K562 (cell line): Measurements from ENCODE around the gene PCSK2. TPM values are rescaled to one million over a fixed set of nuclear protein-coding genes. Genes with fewer than 3 reads are reported as not detected.

ENCODE experiments used
- AFF4 ChIP-seq: sonication (generic); formaldehyde crosslinking; IDR thresholded peaks from 2 replicates; pipeline ENCODE4 v1.8.0; 2023; ENCODE audit warnings: mild to moderate bottlenecking, missing genetic modification reagents
- ASH1L ChIP-seq: fragments of 450-650 bp; IDR thresholded peaks from 2 replicates; pipeline ENCODE4 v1.6.1; 2018; ENCODE audit warnings: borderline replicate concordance, mild to moderate bottlenecking, low read depth; ENCODE audit not compliant: partially characterized antibody
- CBFA2T2 ChIP-seq: fragments of 450-650 bp; conservative IDR thresholded peaks from 2 replicates; pipeline ENCODE4 v1.6.1; 2017; ENCODE audit warnings: mild to moderate bottlenecking
- CTBP1 ChIP-seq: fragments of 450-650 bp; IDR thresholded peaks from 2 replicates; pipeline ENCODE4 v1.6.1; 2016; ENCODE audit warnings: borderline replicate concordance
- CTCFL ChIP-seq: IDR thresholded peaks from 2 replicates; pipeline ENCODE4 v1.6.1; 2011; ENCODE audit warnings: borderline replicate concordance, low read depth, mild to moderate bottlenecking, moderate library complexity, low read length; ENCODE audit not compliant: insufficient read depth, poor library complexity, severe bottlenecking
- ELF1 ChIP-seq: fragments of 200-800 bp; sonication (Bioruptor generic); IDR thresholded peaks from 2 replicates; pipeline ENCODE4 v1.6.1; 2016; ENCODE audit warnings: missing genetic modification characterization, missing compliant biosample characterization
- KLF16 ChIP-seq: IDR thresholded peaks from 2 replicates; pipeline ENCODE4 v1.6.1; 2016; ENCODE audit warnings: antibody characterized with exemption
- MLLT1 ChIP-seq, 2 experiments: fragments of 450-650 bp; IDR thresholded peaks; 2 replicates each; pipeline ENCODE4 v1.6.1; 2016
- POLR2AphosphoS5 ChIP-seq: IDR thresholded peaks from 2 replicates; pipeline ENCODE4 v1.6.1; 2011; ENCODE audit warnings: mild to moderate bottlenecking, low read depth, low read length, moderate library complexity; ENCODE audit not compliant: control insufficient read depth, insufficient read depth
- RREB1 ChIP-seq: fragments of 250-450 bp; sonication (Bioruptor Pico); IDR thresholded peaks from 2 replicates; pipeline ENCODE4 v1.4.0; 2020
- TCF3 ChIP-seq: sonication (generic); formaldehyde crosslinking; IDR thresholded peaks from 2 replicates; pipeline ENCODE4 v1.4.0; 2020; ENCODE audit warnings: mild to moderate bottlenecking, missing genetic modification reagents
- ZEB2 ChIP-seq: fragments of 450-650 bp; IDR thresholded peaks from 2 replicates; pipeline ENCODE4 v1.6.1; 2016
- ZNF395 ChIP-seq: fragments of 200-800 bp; sonication (Bioruptor generic); IDR thresholded peaks from 2 replicates; pipeline ENCODE4 v1.6.1; 2017; ENCODE audit warnings: missing genetic modification characterization, missing compliant biosample characterization
- polyA plus RNA-seq, 8 experiments: library from polyadenylated mRNA; depleted of rRNA in 4 of 8; stranded (reverse) in 5 of 8; unstranded in 3 of 8; fragments of >200 nt; fragmentation: Nextera tagmentation in 2 of 8; fragmentation: Illumina TruSeq in 1 of 8; extraction: Ambion mirVana in 2 of 8; extraction: Trizol in 1 of 8; gene quantifications; 2 replicates each; pipeline versions ENCODE4 v1.2.1 to v1.2.3, GENCODE V29; 2011 to 2014; ENCODE audit warnings: inconsistent platforms in 1 of 8, missing spikeins in 1 of 8
- total RNA-seq, 7 experiments: library from RNA; depleted of rRNA in 6 of 7; stranded (reverse); fragments of >200 nt in 6 of 7; fragmentation: Illumina TruSeq in 2 of 7; extraction: Trizol in 2 of 7; gene quantifications; 2 replicates each; pipeline versions ENCODE4 v1.2.1 to v1.2.3, GENCODE V29; 2011 to 2021; ENCODE audit warnings: low replicate concordance in 1 of 7

The PCSK2 gene
- total and polyA plus RNA-seq, 9 of the 15 experiments (the other 6 are each of a cell fraction or from before 2014, with no cell fraction given): 0.04 to 0.07 (median 0.05) TPM; not detected in 6

- TF ChIP-seq RREB1 (peak; percentile 96), MLLT1 (IDR thresholded peaks at IDR 0.05) (peak in 1 of 2 experiments; percentile 52; a peak in 1 of 4 replicates), CTCFL (no peak), AFF4 (CRISPR knock-in tag) (no peak), ZEB2 (peak; percentile 38; the same call in 1 of the 2 replicates), KLF16 (0 out of 2 replicates have a peak, but pooled peaks have one; percentile 16), CBFA2T2 (peak; percentile 74), ASH1L (no peak), ELF1 (tag) (no peak), TCF3 (peak; percentile 91), ZNF395 (CRISPR knock-in tag) (peak; percentile 49; the same call in 1 of the 2 replicates), POLR2AphosphoS5 (0 out of 2 replicates have a peak, but pooled peaks have one; percentile 35), CTBP1 (peak; percentile 97)
Measured at GRCh38 chr20:17507032-17507431, 280.2 kb downstream of the PCSK2 start (continued).
